SHP77 treated with DMSO at 0.1 percent for 48 hours (cell line): Measurements from ENCODE around the gene CIT.

ENCODE experiments used
- DNase-seq: peaks from one replicate; lab custom pipeline; 2025; lab: John Stamatoyannopoulos, UW

The CIT gene

DNA sequence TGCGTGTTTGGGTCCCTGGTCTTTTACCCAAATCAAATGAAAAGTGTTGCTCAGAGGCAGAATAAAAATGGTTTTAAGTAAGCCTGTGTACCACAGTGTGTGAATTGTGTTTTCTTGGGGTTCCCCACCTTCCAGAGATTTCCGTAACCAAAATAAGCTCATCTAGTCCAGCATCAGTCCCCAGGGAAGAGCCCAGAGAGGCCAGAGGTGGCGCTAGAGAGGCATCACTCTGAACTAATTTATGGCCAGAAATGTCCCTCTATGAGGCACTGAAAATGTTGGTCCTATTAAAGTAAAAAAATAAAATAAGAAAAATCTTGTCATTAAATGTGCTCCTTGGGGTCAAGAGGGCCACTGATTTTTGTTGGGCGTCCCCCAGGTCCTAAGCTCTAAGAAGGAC lies 234.1 kb downstream of the CIT start:
- DNase-seq = no peak
